HL-60 (cell line): Measurements from ENCODE around the gene ELFN2.

Source experiments
- GABPA ChIP-seq: IDR thresholded peaks from 2 replicates; pipeline ENCODE4 v1.6.1; 2012; ENCODE audit warnings: low read depth
- POLR2AphosphoS5 ChIP-seq: IDR thresholded peaks from 2 replicates; pipeline ENCODE4 v1.6.1; 2012; ENCODE audit warnings: low read depth
- SPI1 ChIP-seq: IDR thresholded peaks from 2 replicates; pipeline ENCODE4 v1.6.1; 2012; ENCODE audit warnings: low read depth, mild to moderate bottlenecking, borderline replicate concordance
- TF ChIP-seq, protein P1 (sequence below): IDR thresholded peaks from 2 replicates; pipeline ENCODE4 v1.6.1; 2012; ENCODE audit warnings: low read depth; ENCODE audit not compliant: insufficient replicate concordance
- TF ChIP-seq, protein P2 (sequence below): IDR thresholded peaks from one replicate; pipeline ENCODE4 v1.5.1; 2011; ENCODE audit warnings: low read length, control low read depth, inconsistent platforms; ENCODE audit not compliant: insufficient read depth

DNA sequence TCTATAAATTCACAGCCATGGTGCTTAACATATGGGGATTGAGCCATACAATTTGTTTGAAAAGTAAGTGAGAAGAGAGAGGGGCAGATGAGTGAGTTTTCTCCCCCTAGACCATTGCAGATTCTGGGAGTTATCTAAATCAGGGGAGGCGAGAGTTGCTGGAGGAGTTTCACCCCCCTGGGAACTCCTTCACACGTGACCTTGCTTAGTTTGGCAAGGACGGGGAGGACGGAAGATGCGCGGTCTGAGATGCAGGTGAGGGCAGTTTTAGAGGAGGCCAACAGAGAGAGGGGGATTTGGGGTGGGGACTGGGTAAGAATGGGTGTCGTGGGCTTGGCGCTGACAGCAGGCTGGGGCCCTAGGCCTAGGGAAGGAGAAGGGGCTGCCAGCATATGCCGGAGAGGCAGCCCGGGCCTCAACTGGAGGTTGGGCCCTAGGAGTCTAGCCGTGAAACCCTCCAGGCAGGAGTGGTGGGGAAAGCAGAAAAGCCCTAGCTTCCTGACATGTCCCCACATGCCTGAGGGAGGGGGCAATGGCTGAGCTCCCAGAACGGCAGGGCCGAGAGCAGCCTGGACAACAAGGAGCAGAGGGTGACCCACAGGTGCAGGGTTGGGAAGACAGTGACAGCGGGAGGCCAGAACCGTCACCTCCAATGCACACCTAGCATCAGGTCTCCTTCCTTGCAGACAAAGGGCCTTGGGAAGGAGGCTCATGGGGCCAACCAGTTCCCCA lies 63.9 kb downstream of the ELFN2 start:
- TF ChIP-seq, protein P1, sequence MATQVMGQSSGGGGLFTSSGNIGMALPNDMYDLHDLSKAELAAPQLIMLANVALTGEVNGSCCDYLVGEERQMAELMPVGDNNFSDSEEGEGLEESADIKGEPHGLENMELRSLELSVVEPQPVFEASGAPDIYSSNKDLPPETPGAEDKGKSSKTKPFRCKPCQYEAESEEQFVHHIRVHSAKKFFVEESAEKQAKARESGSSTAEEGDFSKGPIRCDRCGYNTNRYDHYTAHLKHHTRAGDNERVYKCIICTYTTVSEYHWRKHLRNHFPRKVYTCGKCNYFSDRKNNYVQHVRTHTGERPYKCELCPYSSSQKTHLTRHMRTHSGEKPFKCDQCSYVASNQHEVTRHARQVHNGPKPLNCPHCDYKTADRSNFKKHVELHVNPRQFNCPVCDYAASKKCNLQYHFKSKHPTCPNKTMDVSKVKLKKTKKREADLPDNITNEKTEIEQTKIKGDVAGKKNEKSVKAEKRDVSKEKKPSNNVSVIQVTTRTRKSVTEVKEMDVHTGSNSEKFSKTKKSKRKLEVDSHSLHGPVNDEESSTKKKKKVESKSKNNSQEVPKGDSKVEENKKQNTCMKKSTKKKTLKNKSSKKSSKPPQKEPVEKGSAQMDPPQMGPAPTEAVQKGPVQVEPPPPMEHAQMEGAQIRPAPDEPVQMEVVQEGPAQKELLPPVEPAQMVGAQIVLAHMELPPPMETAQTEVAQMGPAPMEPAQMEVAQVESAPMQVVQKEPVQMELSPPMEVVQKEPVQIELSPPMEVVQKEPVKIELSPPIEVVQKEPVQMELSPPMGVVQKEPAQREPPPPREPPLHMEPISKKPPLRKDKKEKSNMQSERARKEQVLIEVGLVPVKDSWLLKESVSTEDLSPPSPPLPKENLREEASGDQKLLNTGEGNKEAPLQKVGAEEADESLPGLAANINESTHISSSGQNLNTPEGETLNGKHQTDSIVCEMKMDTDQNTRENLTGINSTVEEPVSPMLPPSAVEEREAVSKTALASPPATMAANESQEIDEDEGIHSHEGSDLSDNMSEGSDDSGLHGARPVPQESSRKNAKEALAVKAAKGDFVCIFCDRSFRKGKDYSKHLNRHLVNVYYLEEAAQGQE: no peak
- TF ChIP-seq, protein P2, sequence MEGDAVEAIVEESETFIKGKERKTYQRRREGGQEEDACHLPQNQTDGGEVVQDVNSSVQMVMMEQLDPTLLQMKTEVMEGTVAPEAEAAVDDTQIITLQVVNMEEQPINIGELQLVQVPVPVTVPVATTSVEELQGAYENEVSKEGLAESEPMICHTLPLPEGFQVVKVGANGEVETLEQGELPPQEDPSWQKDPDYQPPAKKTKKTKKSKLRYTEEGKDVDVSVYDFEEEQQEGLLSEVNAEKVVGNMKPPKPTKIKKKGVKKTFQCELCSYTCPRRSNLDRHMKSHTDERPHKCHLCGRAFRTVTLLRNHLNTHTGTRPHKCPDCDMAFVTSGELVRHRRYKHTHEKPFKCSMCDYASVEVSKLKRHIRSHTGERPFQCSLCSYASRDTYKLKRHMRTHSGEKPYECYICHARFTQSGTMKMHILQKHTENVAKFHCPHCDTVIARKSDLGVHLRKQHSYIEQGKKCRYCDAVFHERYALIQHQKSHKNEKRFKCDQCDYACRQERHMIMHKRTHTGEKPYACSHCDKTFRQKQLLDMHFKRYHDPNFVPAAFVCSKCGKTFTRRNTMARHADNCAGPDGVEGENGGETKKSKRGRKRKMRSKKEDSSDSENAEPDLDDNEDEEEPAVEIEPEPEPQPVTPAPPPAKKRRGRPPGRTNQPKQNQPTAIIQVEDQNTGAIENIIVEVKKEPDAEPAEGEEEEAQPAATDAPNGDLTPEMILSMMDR: no peak
- TF ChIP-seq POLR2AphosphoS5 (no peak), SPI1 (no peak), GABPA (no peak)
